Activated naive CD8-positive, alpha-beta T cell treated with anti-CD3 and anti-CD28 coated beads, Interleukin-2, amount 50 U/mL, for 16 hours (primary cell): ENCODE measurements around the gene GZMM.

Experiments used
- DNase-seq: peaks from one replicate; pipeline ENCODE4 v3.0.0-alpha.2; 2020; ENCODE audit warnings: low read depth, low spot score

GZMM gene

GRCh38 chr19:535017-535835, 8.6 kb upstream of the GZMM start:
- no peak for DNase-seq

DNA sequence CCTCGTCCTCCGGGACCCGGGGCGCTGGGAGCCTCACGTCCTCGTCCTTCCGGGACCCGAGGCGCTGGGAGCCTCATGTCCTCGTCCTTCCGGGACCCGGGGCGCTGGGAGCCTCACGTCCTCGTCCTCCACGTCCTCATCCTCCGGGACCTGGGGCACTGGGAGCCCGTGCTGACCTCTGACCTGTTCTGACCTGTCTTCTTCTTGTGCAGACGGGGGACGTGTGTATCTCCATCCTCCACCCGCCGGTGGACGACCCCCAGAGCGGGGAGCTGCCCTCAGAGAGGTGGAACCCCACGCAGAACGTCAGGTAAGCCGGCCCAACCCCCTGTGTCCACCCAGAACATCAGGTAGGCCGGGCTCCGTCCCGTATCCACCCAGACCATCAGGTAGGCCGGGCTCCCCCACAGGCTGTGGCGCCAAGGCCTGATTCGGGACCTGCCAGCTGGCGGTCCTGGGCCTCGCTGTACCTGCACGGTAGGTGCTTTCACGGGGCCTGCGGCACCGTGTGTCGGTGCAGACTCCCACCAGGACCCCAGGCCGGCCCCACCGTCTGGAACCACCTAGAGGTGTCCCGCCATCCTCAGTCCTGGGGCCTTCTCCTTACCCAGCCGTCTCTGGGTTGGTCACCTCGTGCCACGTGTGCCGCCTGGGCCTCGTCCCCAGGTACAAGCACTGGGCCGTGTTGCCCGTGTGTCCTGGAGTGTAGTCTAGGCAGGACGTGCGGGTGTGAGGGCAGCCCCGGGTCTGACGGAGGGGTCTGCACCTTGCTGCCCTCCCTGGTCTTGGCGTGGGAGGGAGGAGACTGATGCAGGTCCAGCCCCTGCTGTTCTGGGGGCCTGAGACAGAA, 7.6 kb upstream of the GZMM start:
- no peak for DNase-seq

GRCh38 chr19:536881-537404, 6.9 kb upstream of the GZMM start:
- DNase-seq = no peak

DNA sequence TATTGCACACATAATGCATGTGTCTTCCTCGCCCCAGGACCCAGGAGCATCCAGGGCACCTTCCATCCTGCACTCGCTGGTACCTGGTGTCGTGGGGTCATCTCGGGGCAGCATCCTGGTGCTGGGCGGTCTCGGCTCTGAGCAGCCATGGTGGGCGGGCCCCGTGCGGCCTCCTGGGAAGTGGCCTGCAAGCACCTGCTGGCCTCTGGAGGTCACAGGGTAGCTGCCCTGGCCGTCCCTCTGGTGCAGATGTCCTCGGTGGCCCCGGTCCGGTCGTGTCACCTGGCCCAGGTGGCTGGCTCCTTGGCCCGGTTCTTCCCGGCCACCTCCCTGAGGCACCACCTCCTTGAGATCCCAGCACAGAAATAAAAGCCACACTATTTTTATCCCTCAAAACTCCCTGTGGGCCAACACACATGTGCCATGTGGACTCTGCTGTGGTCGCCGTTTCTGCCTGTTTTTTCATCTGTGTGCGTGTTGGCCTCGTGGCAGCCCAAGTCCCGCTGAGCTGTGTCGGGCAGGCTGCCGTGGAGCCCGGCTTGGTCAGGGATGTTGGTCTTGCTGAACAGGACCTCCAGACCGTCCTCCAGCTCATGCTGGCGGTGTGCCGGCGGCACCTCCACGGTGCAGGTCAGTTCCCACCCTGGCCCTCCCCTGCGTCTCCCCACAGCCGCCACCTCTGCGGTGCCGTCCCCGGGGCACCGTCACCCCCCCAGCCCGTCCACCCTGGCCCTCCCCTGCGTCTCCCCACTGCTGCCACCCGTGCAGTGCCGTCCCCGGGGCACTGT, 5.0 kb upstream of the GZMM start:
- no peak for DNase-seq

GRCh38 chr19:539429-540030, 4.3 kb upstream of the GZMM start:
- DNase-seq = no peak

DNA sequence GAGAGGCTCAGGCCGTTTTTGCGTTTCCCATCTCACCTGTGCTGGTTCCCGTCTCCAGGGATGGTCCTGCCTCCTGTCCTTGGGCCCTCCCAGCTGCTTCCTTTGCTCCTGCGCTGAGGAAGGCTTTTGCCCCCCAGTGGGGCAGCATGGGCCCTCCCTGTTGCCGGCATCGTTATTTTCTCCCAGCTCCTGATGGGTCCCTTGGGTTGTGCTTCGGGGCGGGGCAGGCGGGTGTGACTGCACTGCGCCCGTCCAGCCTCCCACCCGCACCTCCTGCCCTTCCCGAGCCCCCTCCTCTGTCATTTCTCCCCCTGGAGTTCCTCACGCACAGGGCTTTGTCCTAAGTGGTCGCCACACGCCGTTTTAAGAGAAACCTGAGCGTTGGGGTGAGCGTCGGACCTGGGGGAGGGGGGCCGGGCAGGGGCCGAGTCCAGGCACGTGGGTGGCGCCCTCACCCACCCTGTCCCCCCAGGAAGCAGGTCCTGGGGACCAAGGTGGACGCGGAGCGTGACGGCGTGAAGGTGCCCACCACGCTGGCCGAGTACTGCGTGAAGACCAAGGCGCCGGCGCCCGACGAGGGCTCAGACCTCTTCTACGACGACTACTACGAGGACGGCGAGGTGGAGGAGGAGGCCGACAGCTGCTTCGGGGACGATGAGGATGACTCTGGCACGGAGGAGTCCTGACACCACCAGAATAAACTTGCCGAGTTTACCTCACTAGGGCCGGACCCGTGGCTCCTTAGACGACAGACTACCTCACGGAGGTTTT, 2.8 kb upstream of the GZMM start:
- no peak for DNase-seq

DNA sequence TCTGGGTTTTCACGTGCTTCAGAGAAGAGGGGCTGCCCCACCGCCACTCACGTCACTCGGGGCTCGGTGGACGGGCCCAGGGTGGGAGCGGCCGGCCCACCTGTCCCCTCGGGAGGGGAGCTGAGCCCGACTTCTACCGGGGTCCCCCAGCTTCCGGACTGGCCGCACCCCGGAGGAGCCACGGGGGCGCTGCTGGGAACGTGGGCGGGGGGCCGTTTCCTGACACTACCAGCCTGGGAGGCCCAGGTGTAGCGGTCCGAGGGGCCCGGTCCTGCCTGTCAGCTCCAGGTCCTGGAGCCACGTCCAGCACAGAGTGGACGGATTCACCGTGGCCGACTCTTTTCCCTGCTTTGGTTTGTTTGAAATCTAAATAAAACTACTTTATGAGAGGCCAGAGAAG, 2.2 kb upstream of the GZMM start:
- DNase-seq = no peak

GRCh38 chr19:542173-542866, 1.5 kb upstream of the GZMM start:
- DNase-seq = no peak

DNA sequence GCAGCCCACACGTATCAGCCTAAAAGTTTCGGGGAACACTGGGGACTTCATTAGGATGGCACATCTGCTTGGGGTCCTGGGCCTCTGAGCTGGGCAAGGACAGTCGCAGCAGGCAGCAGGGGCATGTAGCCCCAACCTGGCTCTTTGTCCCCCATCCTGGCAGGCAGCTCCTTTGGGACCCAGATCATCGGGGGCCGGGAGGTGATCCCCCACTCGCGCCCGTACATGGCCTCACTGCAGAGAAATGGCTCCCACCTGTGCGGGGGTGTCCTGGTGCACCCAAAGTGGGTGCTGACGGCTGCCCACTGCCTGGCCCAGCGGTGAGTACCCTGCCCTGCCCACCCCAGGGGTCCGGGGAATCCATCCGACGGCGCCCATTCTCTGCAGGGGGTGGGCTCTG, 3.3 kb downstream of the GZMM start:
- no peak for DNase-seq

DNA sequence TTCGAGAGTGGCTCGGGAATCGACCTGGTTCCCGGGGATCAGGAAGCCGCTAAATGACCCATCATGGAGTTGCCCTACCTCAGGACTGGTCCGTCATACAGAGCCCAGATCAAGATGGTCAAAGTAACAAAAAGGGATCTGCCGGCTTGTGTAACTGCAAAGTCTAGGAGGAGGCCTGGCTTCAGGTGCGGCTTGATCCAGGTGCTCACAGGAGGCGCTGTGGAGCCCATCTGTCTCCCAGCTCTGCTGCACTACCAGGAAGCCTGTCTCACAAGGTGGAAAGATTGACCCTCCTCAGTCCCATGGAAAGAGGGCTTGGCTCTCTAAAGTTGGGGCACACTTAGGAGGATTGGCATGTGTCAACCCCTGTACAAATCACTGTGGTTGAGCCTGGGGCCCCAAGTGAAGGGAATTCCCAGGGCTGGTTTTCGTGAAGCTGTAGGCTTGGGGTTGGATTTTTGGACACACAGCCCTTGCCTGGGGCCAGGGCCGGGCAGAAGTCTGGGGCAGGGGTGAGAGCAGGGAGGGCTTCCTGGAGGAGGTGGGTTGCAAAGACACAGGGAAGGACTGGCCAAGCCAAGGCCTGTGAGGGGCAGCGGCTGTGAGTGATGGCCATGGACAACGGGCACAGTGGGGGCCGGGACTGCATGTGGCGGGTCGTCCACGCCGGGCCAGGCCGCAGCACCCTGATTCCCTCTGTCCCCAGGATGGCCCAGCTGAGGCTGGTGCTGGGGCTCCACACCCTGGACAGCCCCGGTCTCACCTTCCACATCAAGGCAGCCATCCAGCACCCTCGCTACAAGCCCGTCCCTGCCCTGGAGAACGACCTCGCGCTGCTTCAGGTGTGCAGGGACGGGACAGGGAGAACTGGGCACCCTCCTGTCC, 4.2 kb downstream of the GZMM start:
- no peak for DNase-seq

- DNase-seq = no peak
Measured at GRCh38 chr19:548886-549830, 5.3 kb downstream of the GZMM start.

DNA sequence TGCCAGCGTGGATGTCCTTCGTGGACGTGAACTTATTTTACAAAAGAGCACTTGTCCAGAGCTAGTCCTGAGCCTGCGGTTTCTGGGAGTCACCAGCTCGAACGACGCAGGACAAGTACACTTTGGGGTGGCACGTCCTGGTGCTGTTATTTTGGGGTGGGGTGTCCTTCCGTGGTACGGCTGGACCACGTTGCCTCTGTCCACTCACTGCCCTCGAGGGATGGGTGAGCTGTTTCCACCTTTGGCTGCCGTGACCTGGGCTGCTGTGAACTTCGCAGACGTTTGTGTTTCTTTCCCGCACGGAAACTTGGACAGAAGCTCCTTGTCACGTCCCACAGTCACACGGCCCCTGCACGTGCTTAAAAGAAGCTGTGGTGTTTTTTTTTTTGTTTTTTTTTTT, 11.0 kb downstream of the GZMM start:
- DNase-seq = no peak

DNA sequence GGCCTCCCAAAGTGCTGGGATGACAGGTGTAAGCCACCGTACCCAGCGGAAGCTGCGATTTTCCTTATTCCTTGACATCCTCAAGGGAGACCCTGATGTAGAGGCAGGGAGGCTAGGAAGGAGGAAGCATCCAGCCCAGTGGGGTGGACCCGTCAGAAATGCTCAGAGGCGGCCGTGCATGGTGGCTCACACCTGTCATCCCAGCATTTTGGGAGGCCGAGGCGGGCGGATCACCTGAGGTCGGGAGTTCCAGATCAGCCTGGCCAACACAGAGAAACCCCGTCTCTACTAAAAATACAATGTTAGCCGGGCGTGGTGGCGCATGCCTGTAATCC, 11.6 kb downstream of the GZMM start:
- DNase-seq = no peak

- DNase-seq = no peak
Measured at GRCh38 chr19:556611-557382, 12.9 kb downstream of the GZMM start.

- DNase-seq = no peak
Measured at GRCh38 chr19:558770-559439, 15.1 kb downstream of the GZMM start.

DNA sequence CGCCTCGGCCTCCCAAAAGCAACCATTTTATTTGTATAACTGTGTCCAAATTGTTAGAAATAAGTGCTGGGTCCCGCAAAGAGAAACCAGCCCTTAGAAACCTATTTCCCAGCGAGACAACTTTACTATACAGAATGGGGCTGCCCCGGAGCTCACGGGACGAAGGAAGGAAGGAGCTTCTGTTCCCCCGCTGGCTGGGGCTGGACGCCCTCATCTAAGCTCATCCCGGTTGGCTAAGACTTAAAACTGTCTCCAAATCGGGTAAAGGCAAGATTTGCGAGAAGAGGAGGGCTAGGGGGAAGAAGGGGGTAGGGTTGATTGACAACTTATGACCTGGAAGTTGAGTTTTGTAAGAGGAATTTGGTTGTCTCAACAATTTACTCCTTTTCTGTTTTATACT, 16.3 kb downstream of the GZMM start:
- no peak for DNase-seq

DNA sequence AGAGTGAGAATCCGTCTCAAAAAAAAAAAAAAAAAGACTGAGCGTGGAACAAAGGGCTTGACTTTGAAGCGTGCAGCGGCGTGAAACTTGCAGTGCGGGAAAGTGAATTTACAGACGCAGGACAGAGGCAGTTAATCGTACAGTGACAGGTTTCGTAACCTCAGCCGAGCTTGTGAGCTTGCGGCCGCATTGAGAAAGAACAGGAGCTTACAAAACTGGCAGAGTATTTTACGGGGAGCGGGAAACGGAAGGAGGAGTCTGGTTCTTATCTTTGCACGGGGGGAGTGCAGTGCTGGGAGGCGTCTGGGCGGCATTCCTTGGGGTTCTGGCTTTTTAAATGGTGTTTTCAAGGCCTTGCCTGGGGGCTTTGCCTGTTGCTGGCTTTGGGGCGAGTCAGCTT, 22.6 kb downstream of the GZMM start:
- no peak for DNase-seq
